B cell (primary cell): ENCODE measurements around the gene NDUFB7. TPM values are rescaled to one million over a fixed set of nuclear protein-coding genes. Genes with fewer than 3 reads are reported as not detected.
"Not testable (repeated sequence)": the region's sequence is repeated elsewhere in the genome, so short reads cannot be mapped to it uniquely, and the experiment has no call there.

ENCODE experiments used
- ATAC-seq: fragments of 200-7000 bp; cut with Tn5 transposase; one replicate; pipeline ENCODE4 v1.10.0; 2021; ENCODE audit warnings: low read depth, mild to moderate bottlenecking, moderate number of reproducible peaks, moderate library complexity
- CTCF ChIA-PET: fragments of 350-600 bp; sonication (Branson Sonifier 250); formaldehyde crosslinking; loops from one replicate; lab custom pipeline; 2021; ENCODE audit warnings: antibody characterized with exemption, inconsistent platforms; lab: Charles Lee
- POLR2A ChIA-PET: fragments of 350-600 bp; sonication (Branson Sonifier 250); formaldehyde crosslinking; loops from one replicate; lab custom pipeline; 2021; ENCODE audit warnings: antibody characterized with exemption; lab: Charles Lee
- DNase-seq: peaks from one replicate; pipeline ENCODE4 v3.0.0; 2013
- H2AFZ ChIP-seq: 2 replicates; pipeline ENCODE4 v1.6.1; 2012; ENCODE audit warnings: mild to moderate bottlenecking, low read depth, low read length; ENCODE audit not compliant: insufficient read depth, poor library complexity, severe bottlenecking
- H3K27ac ChIP-seq, 2 donors: 1 replicate in 1 of 2; 2 replicates in 1 of 2; pipeline ENCODE4 v1.5.1; 2012 to 2013; ENCODE audit warnings: low read length in 2 of 2, mild to moderate bottlenecking in 2 of 2, moderate library complexity in 1 of 2
- H3K27me3 ChIP-seq, 4 experiments: fragments of 200-600 bp in 1 of 4; sonication (generic) in 1 of 4; replicated peaks in 1 of 4; 1 replicate in 2 of 4; 2 replicates in 2 of 4; pipeline versions ENCODE4 v1.6.1 to v1.7.0; 2013 to 2016; ENCODE audit warnings: low read length in 3 of 4, mild to moderate bottlenecking in 2 of 4, mixed read lengths in 1 of 4, moderate library complexity in 1 of 4; ENCODE audit not compliant: insufficient read depth in 4 of 4, control insufficient read depth in 3 of 4; ENCODE audit errors: control extremely low read depth in 1 of 4
- H3K36me3 ChIP-seq, 2 experiments: replicated peaks in 1 of 2; 1 replicate in 1 of 2; 2 replicates in 1 of 2; pipeline versions ENCODE4 v1.6.1 to v1.7.1; 2013; ENCODE audit warnings: low read length in 1 of 2; ENCODE audit not compliant: insufficient read depth in 2 of 2, control insufficient read depth in 1 of 2; ENCODE audit errors: control extremely low read depth in 1 of 2, extremely low read depth in 1 of 2
- H3K4me1 ChIP-seq, 2 donors: fragments of 200-600 bp in 1 of 2; sonication (generic) in 1 of 2; 1 replicate in 1 of 2; 2 replicates in 1 of 2; pipeline versions ENCODE4 v1.5.1 to v1.6.1; 2013 to 2017; ENCODE audit warnings: low read length in 2 of 2; ENCODE audit not compliant: control insufficient read depth in 2 of 2, insufficient read depth in 2 of 2
- H3K4me2 ChIP-seq: replicated peaks from 2 replicates; pipeline ENCODE3; 2012; ENCODE audit warnings: mild to moderate bottlenecking, low read depth, low read length; ENCODE audit not compliant: poor library complexity, severe bottlenecking
- H3K4me3 ChIP-seq, 5 experiments: fragments of 200-600 bp in 1 of 5; sonication (generic) in 1 of 5; 1 replicate in 3 of 5; 2 replicates in 2 of 5; pipeline versions ENCODE4 v1.5.1 to v1.7.0; 2011 to 2016; ENCODE audit warnings: low read length in 4 of 5, mild to moderate bottlenecking in 4 of 5, low read depth in 2 of 5, control low read depth in 1 of 5, moderate library complexity in 1 of 5; ENCODE audit not compliant: insufficient read depth in 1 of 5; ENCODE audit errors: control extremely low read depth in 1 of 5, extremely low read depth in 1 of 5
- H3K79me2 ChIP-seq: fragments of 200-600 bp; sonication (generic); one replicate; pipeline ENCODE4 v1.6.0; 2016; ENCODE audit warnings: low read length; ENCODE audit not compliant: control insufficient read depth, insufficient read depth
- H3K9ac ChIP-seq: fragments of 200-600 bp; sonication (generic); 2 replicates; pipeline ENCODE4 v1.6.1; 2017; ENCODE audit warnings: mild to moderate bottlenecking, low read length, moderate library complexity
- H3K9me3 ChIP-seq, 3 donors: one replicate each; pipeline versions ENCODE4 v1.6.1 to v1.7.1; 2013; ENCODE audit warnings: low read length in 2 of 3; ENCODE audit not compliant: control insufficient read depth in 2 of 3, insufficient read depth in 1 of 3; ENCODE audit errors: control extremely low read depth in 1 of 3
- H4K20me1 ChIP-seq: 2 replicates; pipeline ENCODE4 v1.6.0; 2012; ENCODE audit warnings: mild to moderate bottlenecking, low read length; ENCODE audit not compliant: insufficient read depth, control insufficient read depth, poor library complexity, severe bottlenecking
- H3K27ac Mint-ChIP-seq: one replicate; pipeline ENCODE4 v1.8.0; 2021; ENCODE audit warnings: mixed read lengths
- H3K27me3 Mint-ChIP-seq: one replicate; pipeline ENCODE4 v1.8.0; 2021; ENCODE audit warnings: mixed read lengths
- H3K4me1 Mint-ChIP-seq: one replicate; pipeline ENCODE4 v1.8.0; 2021; ENCODE audit warnings: mixed read lengths
- H3K4me3 Mint-ChIP-seq: one replicate; pipeline ENCODE4 v1.8.0; 2021; ENCODE audit warnings: mixed read lengths
- H3K9me3 Mint-ChIP-seq: one replicate; pipeline ENCODE4 v1.8.0; 2022; ENCODE audit warnings: mixed read lengths; ENCODE audit not compliant: insufficient read depth
- EZH2 ChIP-seq: IDR thresholded peaks from 2 replicates; pipeline ENCODE4 v1.6.1; 2012; ENCODE audit warnings: borderline replicate concordance, low read depth, mild to moderate bottlenecking, moderate library complexity, low read length; ENCODE audit not compliant: insufficient read depth, poor library complexity, severe bottlenecking
- WGBS: methylation state at CpG from one replicate; pipeline ENCODE4 v1.1.5; 2013; ENCODE audit warnings: missing lambda C conversion rate; ENCODE audit not compliant: insufficient coverage; 5-methylcytosine and 5-hydroxymethylcytosine counted together
- intact Hi-C: fragments of 100-400 bp; cut with micrococcal nuclease; formaldehyde crosslinking; loops from one replicate; pipeline ENCODE4 v1.10.0; 2022
- polyA plus RNA-seq: library from polyadenylated mRNA; depleted of rRNA; stranded (reverse); fragments of >200 nt; gene quantifications from 2 replicates; pipeline ENCODE4 v1.2.3, GENCODE V29; 2012
- total RNA-seq, 2 donors: library from RNA; stranded (reverse); fragments of 120-200 nt in 1 of 2; gene quantifications; 1 replicate in 1 of 2; 2 replicates in 1 of 2; pipeline versions ENCODE4 v1.2.3 to v1.2.4, GENCODE V29; 2013 to 2022
- TF ChIP-seq, protein P1 (sequence below): fragments of 200-600 bp; IDR thresholded peaks from one replicate; pipeline ENCODE4 v1.8.0; 2022; ENCODE audit warnings: antibody characterized with exemption, mild to moderate bottlenecking

NDUFB7 gene
- total and polyA plus RNA-seq, 2 donors (not counting 1 experiment from before 2014, with no cell fraction given) = 71.5 to 168 TPM

DNA sequence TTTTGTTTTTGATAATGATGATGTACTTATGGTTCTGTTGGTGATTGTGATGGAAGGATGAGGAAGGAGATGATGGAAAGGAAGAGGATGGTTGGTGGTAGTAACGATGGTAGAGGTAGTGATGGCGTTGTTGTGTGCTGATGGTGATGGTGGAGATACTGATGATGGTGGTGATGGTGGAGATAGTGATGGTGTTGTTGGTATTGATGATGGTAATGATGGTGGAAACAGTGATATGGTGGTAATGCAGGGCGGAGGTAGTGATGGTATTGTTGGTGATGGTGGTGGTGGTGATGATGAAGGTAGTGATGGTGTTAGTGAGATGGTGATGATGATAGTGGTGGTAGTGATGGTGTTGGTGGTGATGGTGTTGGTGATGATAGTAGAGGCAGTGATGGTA is 23.7 kb upstream of the NDUFB7 start:
- no peaks in the 10 kb centered on the region for H3K27me3 Mint-ChIP-seq
- ATAC-seq (no peak), DNase-seq (no peak)
- H3K4me3 Mint-ChIP-seq = peak overlapping the region; percentile 57
- H3K4me1 ChIP-seq = peaks cover 40 to 46% of the 10 kb centered on the region in 2 donors
- H3K27ac Mint-ChIP-seq = peak overlapping the region; percentile 29
- H3K9me3 ChIP-seq = peaks cover 0 to 9% (median 0%) of the 10 kb centered on the region in 3 donors
- CTCF ChIA-PET = interaction anchor here (0.8 to 1.1 kb wide), 2 partner anchors 21 to 88 kb away, joined by 3 read pairs; no protein-coding TSS in a partner anchor
- peaks cover 88% of the 10 kb centered on the region for H3K79me2 ChIP-seq
- intact Hi-C loops = no loop called here
- no peaks in the 10 kb centered on the region for H3K27me3 ChIP-seq
- H3K4me2 ChIP-seq = peak overlapping the region; percentile 4
- peaks cover 6% of the 10 kb centered on the region for H3K9me3 Mint-ChIP-seq
- peaks cover 45% of the 10 kb centered on the region for H3K4me1 Mint-ChIP-seq
- H3K4me3 ChIP-seq = no peak overlapping the region
- H4K20me1 ChIP-seq = peaks cover 70% of the 10 kb centered on the region
- H3K36me3 ChIP-seq = peaks cover 2 to 80% of the 10 kb centered on the region in 2 experiments
- no peak overlapping the region for H3K9ac ChIP-seq
- no peak overlapping the region for H2AFZ ChIP-seq
- 94% methylated on average over 3 of the region's 3 CpGs for WGBS
- POLR2A ChIA-PET = no interaction called here
- H3K27ac ChIP-seq = peak overlapping the region in 1 of 2 donors; percentile 42
- TF ChIP-seq EZH2 = no peak
- TF ChIP-seq, protein P1, sequence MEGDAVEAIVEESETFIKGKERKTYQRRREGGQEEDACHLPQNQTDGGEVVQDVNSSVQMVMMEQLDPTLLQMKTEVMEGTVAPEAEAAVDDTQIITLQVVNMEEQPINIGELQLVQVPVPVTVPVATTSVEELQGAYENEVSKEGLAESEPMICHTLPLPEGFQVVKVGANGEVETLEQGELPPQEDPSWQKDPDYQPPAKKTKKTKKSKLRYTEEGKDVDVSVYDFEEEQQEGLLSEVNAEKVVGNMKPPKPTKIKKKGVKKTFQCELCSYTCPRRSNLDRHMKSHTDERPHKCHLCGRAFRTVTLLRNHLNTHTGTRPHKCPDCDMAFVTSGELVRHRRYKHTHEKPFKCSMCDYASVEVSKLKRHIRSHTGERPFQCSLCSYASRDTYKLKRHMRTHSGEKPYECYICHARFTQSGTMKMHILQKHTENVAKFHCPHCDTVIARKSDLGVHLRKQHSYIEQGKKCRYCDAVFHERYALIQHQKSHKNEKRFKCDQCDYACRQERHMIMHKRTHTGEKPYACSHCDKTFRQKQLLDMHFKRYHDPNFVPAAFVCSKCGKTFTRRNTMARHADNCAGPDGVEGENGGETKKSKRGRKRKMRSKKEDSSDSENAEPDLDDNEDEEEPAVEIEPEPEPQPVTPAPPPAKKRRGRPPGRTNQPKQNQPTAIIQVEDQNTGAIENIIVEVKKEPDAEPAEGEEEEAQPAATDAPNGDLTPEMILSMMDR = no peak

DNA sequence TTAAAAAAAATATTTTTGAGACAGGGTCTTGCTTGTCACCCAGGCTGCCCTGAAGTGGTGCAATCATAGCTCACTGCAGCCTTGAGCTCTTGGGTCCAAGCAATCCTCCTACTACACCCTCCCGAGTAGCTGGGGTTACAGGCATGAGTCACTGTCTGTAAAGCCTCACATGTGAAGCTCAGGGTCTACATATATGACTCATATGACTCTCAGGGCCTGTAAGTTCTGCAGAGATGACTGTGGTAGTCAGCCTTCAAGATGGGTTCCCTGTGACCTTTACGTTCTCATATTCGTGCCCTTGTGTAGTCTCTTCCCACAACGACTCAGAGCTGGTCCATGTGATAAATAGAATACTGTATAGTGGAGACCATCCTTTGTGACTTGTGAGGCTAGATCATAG is 17.6 kb upstream of the NDUFB7 start:
- intact Hi-C loops, H3K27me3 Mint-ChIP-seq, H3K9me3 Mint-ChIP-seq, H2AFZ ChIP-seq, POLR2A ChIA-PET, H3K4me2 ChIP-seq, H3K9ac ChIP-seq, H3K9me3 ChIP-seq, H3K4me3 ChIP-seq, H3K27ac Mint-ChIP-seq, H3K4me3 Mint-ChIP-seq, H3K27ac ChIP-seq, DNase-seq, H3K27me3 ChIP-seq: not testable (repeated sequence)
- H3K4me1 ChIP-seq = peaks cover 44 to 71% of the 10 kb centered on the region in 2 donors
- peaks cover 82% of the 10 kb centered on the region for H3K79me2 ChIP-seq
- H3K36me3 ChIP-seq = peaks cover 0 to 45% of the 10 kb centered on the region in 2 experiments
- peaks cover 60% of the 10 kb centered on the region for H3K4me1 Mint-ChIP-seq
- WGBS = no CpG with 5 or more reads among the region's 4 CpGs
- peaks cover 61% of the 10 kb centered on the region for H4K20me1 ChIP-seq
- CTCF ChIA-PET = interaction anchor here (2.3 kb wide), 1 partner anchor 16 kb away, joined by 10 read pairs; no protein-coding TSS in a partner anchor
- ATAC-seq = peak; percentile 28

DNA sequence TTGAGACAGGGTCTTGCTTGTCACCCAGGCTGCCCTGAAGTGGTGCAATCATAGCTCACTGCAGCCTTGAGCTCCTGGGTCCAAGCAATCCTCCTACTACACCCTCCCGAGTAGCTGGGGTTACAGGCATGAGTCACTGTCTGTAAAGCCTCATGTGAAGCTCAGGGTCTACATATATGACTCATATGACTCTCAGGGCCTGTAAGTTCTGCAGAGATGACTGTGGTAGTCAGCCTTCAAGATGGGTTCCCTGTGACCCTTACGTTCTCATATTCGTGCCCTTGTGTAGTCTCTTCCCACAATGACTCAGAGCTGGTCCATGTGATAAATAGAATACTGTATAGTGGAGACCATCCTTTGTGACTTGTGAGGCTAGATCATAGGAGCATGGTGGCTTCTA is 13.3 kb upstream of the NDUFB7 start:
- Histone ChIP-seq H3K4me3 (peak overlapping the region in 4 of 5 experiments; percentile 15 to 85 (median 39)), H3K36me3 (peaks cover 0 to 19% of the 10 kb centered on the region in 2 experiments), H3K9ac (peak overlapping the region; percentile 71), H3K4me1 (peaks cover 38 to 65% of the 10 kb centered on the region in 2 donors), H4K20me1 (peaks cover 33% of the 10 kb centered on the region), H3K79me2 (peaks cover 77% of the 10 kb centered on the region)
- H3K9me3 Mint-ChIP-seq, DNase-seq, H2AFZ ChIP-seq, H3K9me3 ChIP-seq, H3K27ac ChIP-seq, intact Hi-C loops, H3K27me3 Mint-ChIP-seq, H3K4me2 ChIP-seq, H3K27me3 ChIP-seq: not testable (repeated sequence)
- Mint-ChIP-seq H3K4me3 (peak overlapping the region; percentile 100), H3K4me1 (peaks cover 65% of the 10 kb centered on the region), H3K27ac (peak overlapping the region; percentile 73)
- WGBS = no CpG with 5 or more reads among the region's 3 CpGs
- peak; percentile 62 for ATAC-seq
- CTCF ChIA-PET = interaction anchor here (0.7 kb wide), 1 partner anchor 11 kb away, joined by 4 read pairs; no protein-coding TSS in a partner anchor
- POLR2A ChIA-PET = interaction anchor here (2.3 kb wide), 1 partner anchor 18 kb away, joined by 11 read pairs; no protein-coding TSS in a partner anchor
